Iris pigment epithelial cell (primary cell): ENCODE data around the gene PTBP1.
"Not testable (repeated sequence)": the region's sequence is repeated elsewhere in the genome, so short reads cannot be mapped to it uniquely, and the experiment has no call there.

Experiments used
- DNase-seq: peaks from one replicate; pipeline ENCODE4 v3.0.0-alpha.2; 2011; ENCODE audit warnings: low read depth

Gene PTBP1

DNA sequence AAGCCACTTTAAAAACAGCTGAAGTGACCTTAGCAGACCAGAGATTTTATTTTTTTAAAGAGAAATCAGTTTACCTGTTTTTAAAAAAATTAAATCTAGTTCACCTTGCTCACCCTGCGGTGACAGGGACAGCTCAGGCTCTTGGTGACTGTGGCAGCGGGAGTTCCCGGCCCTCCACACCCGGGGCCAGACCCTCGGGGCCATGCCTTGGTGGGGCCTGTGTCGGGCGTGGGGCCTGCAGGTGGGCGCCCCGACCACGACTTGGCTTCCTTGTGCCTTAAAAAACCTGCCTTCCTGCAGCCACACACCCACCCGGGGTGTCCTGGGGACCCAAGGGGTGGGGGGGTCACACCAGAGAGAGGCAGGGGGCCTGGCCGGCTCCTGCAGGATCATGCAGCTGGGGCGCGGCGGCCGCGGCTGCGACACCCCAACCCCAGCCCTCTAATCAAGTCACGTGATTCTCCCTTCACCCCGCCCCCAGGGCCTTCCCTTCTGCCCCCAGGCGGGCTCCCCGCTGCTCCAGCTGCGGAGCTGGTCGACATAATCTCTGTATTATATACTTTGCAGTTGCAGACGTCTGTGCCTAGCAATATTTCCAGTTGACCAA is 13.7 kb downstream of the PTBP1 start:
- no peak for DNase-seq

DNA sequence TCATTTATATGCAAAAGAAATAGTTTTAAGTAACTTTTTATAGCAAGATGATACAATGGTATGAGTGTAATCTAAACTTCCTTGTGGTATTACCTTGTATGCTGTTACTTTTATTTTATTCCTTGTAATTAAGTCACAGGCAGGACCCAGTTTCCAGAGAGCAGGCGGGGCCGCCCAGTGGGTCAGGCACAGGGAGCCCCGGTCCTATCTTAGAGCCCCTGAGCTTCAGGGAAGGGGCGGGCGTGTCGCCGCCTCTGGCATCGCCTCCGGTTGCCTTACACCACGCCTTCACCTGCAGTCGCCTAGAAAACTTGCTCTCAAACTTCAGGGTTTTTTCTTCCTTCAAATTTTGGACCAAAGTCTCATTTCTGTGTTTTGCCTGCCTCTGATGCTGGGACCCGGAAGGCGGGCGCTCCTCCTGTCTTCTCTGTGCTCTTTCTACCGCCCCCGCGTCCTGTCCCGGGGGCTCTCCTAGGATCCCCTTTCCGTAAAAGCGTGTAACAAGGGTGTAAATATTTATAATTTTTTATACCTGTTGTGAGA is 14.3 kb downstream of the PTBP1 start:
- DNase-seq, result no peak

DNA sequence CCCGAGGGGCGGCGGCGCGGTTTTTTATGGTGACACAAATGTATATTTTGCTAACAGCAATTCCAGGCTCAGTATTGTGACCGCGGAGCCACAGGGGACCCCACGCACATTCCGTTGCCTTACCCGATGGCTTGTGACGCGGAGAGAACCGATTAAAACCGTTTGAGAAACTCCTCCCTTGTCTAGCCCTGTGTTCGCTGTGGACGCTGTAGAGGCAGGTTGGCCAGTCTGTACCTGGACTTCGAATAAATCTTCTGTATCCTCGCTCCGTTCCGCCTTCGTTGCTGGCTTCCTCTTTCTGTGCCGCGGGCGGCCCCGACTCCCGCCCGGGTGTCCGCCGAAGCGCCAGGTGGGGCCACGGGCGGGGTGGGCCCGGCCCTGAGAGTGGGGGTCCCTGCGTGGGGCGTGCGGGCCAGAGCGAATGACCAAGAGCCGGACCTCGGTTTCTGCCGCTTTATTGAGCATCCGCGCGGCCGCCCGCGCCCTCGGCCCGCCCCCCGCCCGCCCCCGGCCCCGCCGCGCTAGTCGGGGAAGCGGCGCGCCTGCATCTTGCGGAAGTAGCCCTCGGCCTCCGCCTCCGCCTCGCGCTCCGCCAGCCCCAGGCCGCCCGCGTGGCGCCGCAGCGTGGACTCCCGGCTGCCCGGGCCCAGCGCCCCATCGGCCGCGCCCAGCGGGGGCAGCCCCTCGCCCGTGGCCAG is 14.9 kb downstream of the PTBP1 start:
- no peak for DNase-seq

DNA sequence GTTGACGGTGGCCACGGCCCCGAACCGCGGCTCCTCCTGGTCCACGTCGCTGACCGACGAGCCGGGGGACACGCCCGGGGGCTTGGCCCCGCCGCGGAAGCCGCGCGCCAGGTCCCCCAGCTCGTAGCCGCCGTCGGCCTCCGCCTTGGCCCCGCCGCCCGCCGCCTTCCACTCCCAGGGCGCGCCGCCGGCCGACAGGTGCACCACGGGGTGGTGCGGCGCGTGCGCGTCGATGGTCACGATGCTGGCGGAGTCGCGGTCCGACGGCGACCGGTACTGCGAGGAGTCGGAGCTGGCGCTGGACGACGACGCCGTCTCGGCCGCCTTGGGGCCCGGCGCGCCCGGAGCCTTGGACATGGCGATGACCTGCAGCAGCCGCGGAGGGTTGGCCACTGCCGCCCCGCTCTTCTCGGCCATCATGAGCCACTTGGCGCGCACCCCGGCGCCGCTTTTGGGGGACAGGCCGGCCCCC is 15.5 kb downstream of the PTBP1 start:
- DNase-seq, result no peak

DNA sequence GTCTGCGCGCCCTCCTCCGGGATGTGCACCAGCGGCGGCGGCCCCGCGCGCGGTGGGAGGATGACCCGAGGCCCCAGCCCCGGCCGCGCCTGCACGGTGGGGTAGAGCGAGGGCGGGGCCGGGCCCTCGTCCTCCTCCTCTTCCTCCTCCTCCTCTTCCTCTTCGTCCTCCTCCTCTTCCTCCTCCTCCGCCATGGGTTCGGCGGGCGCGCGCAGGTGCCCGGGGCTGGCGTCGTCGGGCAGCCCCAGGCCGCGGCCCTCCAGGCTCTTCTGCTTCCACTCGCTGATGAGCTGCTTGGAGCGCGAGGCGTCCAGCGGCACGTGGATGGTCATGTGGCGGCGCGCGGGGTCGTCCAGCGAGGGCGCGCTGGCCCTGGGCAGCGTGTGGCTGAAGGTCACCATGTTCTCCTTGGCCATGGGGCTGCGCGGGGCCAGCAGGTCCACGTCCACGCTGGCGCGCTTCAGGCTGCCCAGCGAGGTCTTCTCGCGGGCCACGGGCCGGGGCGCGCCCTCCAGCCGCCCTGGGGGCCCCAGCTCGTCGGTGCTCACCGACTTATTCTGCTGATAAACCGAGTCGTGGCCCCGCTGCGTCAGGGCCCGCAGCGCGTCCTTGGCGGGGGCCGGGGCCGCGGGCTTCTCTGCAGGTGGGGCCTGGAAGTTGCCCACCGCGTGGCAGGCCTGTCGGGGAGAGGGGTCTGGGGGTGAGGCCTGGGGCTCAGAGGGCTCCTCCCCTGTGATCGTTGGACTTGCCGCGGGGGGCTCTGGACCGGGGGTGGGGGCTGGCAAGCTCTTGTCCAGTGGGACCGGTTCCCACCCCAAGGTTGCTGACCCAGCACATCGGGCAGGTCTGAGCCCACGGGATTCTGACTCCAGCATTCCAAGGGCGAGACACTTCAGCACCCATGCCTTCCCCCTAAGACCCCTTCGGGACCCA is 16.2 kb downstream of the PTBP1 start:
- no peak for DNase-seq

DNA sequence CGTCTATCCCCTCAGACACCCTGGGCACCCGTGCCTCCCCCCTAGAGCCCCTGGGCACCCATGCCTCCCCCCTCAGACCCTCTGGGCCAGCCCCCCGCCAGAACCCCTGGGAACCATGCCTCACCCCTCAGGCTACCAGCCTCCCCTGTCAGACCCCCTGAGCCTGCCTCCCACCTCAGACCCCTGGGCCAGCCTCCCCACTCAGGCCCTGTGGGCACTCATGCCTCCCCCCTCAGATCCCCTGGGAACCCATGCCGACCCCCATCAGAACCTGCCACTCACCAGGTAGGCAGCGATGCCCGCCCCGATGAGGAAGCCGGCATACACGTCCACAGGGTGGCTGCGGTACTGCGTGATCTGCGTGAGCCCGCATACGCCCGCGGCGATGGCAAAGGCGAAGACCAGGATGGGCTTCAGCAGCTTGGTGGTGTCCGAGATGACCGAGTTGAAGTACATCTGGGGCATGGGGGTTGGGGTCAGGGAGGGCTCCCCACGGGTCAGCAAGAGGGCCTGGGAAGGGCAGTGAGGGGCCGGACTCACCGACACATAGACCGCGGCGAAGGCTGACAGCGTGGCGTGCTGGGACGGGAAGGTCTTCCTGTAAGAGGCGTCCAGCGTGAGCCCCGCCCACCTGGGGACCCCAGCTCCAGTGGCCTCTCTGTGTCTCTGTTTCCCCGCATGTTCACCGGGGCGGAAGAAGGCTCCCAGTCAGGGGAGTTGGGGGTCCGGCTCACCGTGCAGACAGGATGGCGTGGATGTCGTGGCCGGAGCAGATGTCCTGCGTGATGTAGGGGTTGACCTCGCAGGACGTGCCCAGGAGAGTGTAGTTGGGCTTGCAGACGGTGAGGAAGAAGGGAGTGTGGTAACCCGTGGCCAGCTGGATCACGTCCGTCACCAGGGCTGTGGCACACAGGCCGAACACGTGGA is 17.2 kb downstream of the PTBP1 start:
- DNase-seq, result no peak

DNA sequence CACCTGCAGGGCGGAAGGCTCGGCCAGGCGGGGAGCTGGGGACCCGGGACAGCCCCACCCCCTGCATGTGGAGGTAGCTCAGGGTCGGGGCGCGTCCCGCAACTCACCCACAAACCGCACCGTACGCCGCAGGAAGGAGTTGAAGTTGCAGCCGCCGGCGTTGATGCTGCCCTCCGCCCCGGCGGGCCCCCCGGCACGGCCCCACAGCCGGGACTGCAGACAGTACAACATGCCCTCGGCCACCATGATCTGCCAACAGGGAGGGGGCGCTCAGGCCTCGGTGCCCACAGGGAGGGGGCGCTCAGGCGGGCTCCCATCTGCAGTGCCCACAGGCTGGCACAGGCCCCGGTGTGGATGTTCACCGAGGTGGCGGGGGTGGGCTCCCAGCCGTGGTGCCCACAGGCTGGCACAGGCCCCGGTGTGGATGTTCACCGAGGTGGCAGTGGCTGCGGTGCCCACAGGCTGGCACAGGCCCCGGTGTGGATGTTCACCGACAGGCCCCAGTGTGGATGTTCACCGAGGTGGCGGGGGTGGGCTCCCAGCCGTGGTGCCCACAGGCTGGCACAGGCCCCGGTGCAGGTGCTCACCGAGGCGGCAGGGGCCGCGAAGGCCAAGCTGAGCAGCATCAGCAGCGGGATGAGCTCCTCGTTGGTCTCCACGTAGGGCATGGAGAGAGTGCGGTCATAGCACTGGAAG is 18.0 kb downstream of the PTBP1 start:
- no peak for DNase-seq

DNA sequence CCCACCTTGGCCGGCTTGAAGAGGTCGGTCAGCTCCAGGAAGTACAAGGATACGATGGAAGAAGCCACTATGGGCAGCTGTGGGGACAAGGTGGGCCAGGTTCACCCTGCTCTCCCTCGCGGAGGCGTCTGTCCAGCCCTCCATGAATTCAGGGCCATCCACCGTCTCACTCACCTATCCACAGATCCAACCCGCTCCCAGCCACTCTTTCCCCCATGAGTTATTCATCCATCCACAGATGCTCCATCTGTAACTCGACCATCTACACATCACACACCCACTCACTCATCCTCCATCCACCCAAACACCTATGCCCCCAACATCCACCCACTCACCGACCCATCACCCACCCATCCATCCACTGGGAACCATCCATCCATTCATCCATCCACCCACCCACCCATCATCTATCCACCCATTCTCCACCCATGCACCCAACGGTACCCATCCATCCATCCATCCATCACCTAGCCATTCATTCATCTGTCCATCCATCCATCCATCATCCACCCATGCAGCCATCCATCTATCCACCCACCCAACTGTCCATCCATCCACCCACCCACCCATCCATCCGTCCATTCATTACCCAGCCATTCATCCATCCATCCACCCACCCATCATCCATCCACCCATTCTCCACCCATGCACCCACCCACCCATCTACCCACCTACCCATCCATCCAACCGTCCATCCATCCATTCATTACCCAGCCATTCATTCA is 18.7 kb downstream of the PTBP1 start:
- DNase-seq, result no peak

DNA sequence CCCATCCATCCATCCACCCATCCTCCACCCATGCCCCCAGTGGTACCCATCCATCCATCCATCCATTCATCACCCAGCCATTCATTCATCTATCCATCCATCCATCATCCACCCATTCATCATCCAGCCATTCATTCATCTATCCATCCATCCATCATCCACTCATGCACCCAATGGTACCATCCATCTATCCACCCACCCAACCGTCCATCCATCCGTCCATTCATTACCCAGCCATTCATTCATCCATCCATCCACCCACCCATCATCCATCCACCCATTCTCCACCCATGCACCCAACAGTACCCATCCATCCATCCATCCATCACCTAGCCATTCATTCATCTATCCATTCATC is 19.2 kb downstream of the PTBP1 start:
- no peak for DNase-seq

DNA sequence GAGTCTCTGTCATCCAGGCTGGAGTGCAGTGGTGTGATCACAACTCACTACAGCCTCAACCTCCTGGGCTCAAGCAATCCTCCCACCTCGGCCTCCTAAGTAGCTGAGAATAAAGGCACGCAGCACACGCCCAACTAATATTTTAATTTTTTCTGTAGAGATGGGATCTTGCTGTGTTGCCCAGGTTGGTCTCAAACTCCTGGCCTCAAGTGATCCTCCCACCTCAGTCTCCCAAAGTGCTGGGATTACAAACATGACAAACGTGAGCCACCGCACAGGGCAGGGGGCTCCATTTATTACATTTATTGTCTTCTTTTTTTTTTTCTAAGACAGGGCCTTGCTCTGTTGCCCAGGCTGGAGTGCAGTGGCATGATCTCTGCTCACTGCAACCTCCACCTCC is 23.0 kb downstream of the PTBP1 start:
- not testable (repeated sequence) for DNase-seq

DNA sequence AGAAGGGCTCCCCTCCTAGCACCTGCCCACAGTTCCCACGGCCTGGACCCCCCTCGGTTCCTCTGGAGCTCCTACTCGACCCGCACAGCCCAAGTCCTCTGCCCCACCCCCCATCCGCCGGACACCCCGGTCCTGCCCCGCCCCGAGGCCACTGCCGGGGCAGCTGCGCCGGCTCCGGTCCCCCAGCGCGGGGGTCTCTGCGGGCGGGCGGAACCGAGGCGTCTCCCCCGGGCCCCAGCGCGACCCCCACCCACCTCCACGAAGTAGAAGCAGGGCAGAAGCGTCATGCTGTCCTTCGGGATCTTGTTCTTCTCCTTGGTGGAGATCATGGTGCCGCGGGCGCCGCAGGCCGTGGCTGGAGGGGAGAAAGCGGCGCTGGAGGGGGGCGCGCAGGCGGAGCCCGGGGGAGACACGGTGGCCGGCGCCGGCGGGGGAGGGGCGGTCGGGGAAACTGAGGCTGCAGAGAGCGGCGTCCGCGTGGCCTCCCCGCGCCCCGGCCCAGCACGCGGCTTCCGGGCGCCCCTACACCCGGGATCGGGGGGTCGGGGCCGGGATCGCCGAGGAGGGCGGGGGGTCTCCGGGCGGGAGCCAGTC is 24.1 kb downstream of the PTBP1 start:
- DNase-seq, result no peak

DNA sequence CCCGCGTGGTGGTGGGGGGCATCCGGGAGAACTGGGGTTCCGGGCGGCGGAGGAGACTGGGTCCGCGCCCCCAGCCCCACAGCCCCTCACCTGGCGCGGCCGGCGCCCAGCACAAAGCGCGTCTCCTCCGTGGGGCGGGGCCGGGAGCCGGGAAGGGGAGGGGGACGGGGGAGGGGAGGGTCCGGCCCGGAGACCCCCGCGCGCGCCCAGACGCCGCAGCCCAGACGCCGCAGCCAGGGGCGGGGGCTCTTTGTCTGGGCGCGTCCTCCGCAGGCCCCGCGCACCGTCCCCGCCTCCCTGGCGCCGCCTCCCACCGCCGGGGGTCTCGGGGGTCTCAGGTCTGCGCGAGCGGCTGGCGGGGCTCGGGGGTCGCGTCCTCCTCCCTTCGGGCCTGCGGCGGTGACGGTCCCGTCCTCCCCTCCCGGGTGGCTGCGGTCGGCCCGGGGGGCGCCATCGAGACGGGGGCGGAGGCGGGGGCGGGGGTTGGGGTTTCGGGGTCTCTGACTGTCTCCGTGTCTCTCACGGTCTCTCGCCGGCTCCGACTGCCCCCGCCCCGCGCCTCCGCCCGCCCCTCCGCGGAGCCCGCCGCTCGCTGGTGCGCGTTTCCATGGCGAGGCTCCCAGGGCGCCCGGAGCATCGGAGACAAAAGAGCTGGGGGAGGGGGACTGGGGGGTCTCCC is 24.7 kb downstream of the PTBP1 start, which contains the start of gene PLPPR3:
Gene PLPPR3 (minus strand): TSS at position 131 of the 679 bp plus-strand sequence. CDS start 396 bp downstream, outside the sequence.
- no peak for DNase-seq

DNA sequence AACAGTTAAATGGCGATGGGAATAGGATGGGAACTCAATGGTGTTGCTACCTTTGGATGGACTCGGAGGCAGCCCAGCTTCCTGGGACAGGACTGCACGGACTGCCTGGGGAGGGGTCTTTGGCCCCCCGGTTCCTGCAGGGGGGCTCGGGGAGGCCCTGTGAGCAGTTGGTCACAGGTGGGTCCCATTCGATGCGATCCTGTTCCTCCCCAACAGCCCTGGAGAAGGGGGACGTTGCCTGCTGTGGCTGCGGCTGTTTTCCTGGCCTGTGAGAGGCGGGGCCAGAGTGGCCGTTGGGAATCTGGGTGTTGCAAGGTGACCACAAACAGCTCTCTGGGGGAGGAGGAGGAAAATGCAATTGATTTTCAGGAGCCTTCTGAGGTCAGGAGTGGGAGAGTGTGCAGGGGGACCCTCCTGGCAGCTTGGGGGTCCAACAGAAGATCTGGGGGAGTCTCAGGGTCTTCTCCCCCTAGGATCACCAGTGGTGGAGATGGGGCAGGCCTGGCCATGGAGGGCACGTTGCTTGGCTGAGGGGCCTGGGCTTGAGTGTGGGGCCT is 26.4 kb downstream of the PTBP1 start:
- peak; percentile 49 for DNase-seq

DNA sequence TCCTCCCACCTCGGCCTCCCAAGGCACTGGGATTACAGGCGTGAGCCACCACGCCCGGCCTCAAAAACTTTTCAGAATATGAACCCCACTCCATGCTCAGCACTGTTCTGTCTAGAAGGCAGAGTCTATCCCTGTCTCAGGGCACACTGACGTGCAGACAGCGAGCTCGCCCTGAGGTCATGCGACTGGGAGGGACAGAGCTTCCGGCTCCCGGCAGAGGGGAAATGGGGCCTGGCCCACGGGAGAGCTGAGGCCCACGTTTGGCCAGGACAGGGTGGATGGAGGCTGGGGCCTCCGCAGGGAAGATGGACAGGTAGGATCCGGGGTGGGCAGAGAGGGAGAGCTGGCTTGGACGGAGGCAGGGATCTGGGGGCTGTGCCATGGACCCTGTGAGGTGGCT is 27.6 kb downstream of the PTBP1 start:
- no peak for DNase-seq

DNA sequence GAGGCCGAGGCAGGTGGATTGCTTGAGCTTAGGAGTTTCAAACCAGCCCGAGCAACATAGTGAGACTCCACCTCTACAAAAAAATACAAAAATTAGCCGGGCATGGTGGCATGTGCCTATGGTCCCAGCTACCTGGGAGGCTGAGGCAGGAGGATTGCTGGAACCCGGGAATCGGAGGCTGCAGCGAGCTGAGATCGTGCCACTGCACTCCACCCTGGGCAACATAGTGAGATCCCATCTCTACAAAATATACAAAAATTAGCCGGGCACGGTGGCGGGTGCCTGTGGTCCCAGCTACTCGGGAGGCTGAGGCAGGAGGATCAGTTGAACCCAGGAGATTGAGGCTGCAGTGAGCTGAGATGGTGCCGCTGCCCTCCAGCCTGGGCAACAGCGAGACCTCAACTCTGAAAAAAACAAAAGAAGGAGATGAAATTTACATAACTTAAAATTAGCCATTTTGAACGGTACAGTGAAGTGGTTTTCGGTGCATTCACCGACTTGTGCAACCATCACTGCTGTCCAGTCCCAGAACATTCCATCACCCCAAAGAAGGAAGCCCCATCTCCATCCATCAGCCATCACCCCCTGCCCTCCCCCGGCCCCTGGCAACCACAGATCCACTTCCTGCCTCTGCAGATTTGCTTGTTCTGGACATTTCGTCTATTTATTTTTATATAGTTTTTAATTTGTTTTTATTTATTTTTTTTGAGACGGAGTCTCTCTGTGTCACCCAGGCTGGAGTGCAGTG is 28.8 kb downstream of the PTBP1 start:
- DNase-seq, result no peak

DNA sequence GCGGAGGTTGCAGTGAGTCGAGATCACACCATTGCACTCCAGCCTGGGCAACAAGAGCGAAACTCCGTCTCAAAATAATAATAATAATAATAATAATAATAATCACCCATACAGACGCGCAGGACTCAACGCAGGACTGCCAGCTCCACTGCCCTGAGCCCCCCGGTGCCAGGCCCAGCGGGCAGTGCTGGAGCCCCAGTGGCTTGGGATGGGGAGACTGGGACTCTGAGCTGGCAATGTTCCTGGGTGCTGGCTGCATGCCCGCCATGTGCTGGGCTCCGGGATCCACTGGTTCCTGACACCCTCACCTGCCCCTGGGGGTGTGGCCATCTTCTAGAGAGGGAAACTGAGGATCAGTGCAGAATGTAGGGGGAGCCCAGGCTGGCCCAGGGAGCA is 30.1 kb downstream of the PTBP1 start:
- DNase-seq, result no peak

DNA sequence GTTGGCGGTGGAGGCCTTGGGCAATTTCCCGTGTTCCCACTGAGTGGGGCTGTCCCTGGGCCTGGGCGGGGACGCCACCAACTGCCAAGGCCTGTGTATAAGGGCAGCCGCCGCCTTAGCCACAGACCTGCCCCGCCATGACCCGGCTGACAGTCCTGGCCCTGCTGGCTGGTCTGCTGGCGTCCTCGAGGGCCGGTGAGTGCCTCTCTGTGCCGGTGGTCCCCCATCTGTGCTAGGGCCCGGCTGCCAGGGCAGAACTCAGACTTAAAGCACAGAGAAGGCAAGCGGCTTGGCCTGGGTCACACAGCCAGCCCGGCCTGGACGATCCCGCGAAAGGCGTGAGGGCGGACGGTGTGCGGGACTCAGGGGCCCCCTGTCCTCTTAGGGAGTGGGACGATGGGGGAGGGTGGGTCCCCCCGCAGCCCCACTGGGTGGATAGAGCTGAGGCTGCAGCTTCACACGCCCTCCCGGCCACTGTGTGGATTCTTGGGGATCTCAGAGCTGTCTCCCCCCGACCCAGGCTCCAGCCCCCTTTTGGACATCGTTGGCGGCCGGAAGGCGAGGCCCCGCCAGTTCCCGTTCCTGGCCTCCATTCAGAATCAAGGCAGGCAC is 30.6 kb downstream of the PTBP1 start, which contains the start of gene AZU1:
Gene AZU1 (plus strand): TSS at position 128 of the 612 bp plus-strand sequence. CDS start 10 bp downstream, at position 138.
- DNase-seq, result no peak
